Lower leg skin (tissue), 4 donors: ENCODE data around the gene INPP4B. TPM values are rescaled to one million over a fixed set of nuclear protein-coding genes. Genes with fewer than 3 reads are reported as not detected.

Experiments used
- DNase-seq, 2 donors: peaks; one replicate each; pipeline ENCODE4 v3.0.0-alpha.2; 2019; ENCODE audit warnings: low spot score in 2 of 2
- H3K4me3 ChIP-seq: fragments of 200-600 bp; sonication (generic); 2 replicates; pipeline ENCODE4 v1.5.1; 2017; ENCODE audit warnings: mild to moderate bottlenecking, low read depth; ENCODE audit not compliant: poor library complexity, severe bottlenecking
- CTCF ChIP-seq, 3 donors: fragments of 450-650 bp; IDR thresholded peaks; one replicate each; pipeline ENCODE4 v1.5.1; 2016; ENCODE audit warnings: antibody characterized with exemption in 3 of 3, mild to moderate bottlenecking in 3 of 3, moderate library complexity in 2 of 3
- POLR2A ChIP-seq, 2 donors: fragments of 450-650 bp; IDR thresholded peaks; one replicate each; pipeline ENCODE4 v1.6.1; 2016 to 2017; ENCODE audit warnings: antibody characterized with exemption in 2 of 2, mild to moderate bottlenecking in 1 of 2, moderate library complexity in 1 of 2
- WGBS, 2 donors: methylation state at CpG; one replicate each; pipeline ENCODE4 v1.1.5; 2018; 5-methylcytosine and 5-hydroxymethylcytosine counted together
- intact Hi-C: fragments of 100-400 bp; cut with DNase I; formaldehyde crosslinking; loops from one replicate; pipeline ENCODE4 v1.15.0; 2023; ENCODE audit warnings: low total_unique reads
- total RNA-seq, 4 donors: library from RNA; depleted of rRNA; stranded (reverse); fragments of >200 nt; gene quantifications; one replicate each; pipeline ENCODE4 v1.1.0, GENCODE V29; 2016

Gene INPP4B
- total RNA-seq, 4 donors from 2014 or later, result 7.6 to 18.5 (median 17.6) TPM

GRCh38 chr4:142725886-142726285 is 120.2 kb downstream of the INPP4B start:
- TF ChIP-seq CTCF (IDR thresholded peaks at IDR 0.05) (no peak), POLR2A (IDR thresholded peaks at IDR 0.05) (no peak)
- 84 to 87% methylated on average over 2 of the region's 2 CpGs for WGBS, 2 donors
- no peak overlapping the region for H3K4me3 ChIP-seq
- DNase-seq, result no peak
- intact Hi-C loops, result no loop called here

- intact Hi-C loops, result no loop called here
- no peak overlapping the region for H3K4me3 ChIP-seq
- DNase-seq, result no peak
- TF ChIP-seq CTCF (IDR thresholded peaks at IDR 0.05) (no peak), POLR2A (IDR thresholded peaks at IDR 0.05) (no peak)
- WGBS, 2 donors, result 56 to 89% methylated on average over 4 of the region's 4 CpGs
These were observed 124.9 kb downstream of the INPP4B start for GRCh38 chr4:142721187-142721586.

- no peak for DNase-seq
These were observed 126.1 kb downstream of the INPP4B start for GRCh38 chr4:142719854-142720541.

GRCh38 chr4:142718981-142719380 is 127.1 kb downstream of the INPP4B start:
- TF ChIP-seq POLR2A (IDR thresholded peaks at IDR 0.05), result no peak
- no peak for TF ChIP-seq CTCF (IDR thresholded peaks at IDR 0.05)
- no peak for DNase-seq
- H3K4me3 ChIP-seq, result no peak overlapping the region
- intact Hi-C loops, result loop anchor here (2.0 kb wide), 1 partner anchor 22 kb away; no protein-coding TSS in a partner anchor

More at GRCh38 chr4:142719854-142720541, 126.1 kb downstream of the INPP4B start:
- H3K4me3 ChIP-seq, result no peak overlapping the region
- 52 to 63% methylated on average over 5 of the region's 5 CpGs for WGBS, 2 donors
- intact Hi-C loops, result loop anchor here (2.0 kb wide), 1 partner anchor 23 kb away; no protein-coding TSS in a partner anchor
- TF ChIP-seq POLR2A (IDR thresholded peaks at IDR 0.05), result no peak
- no peak for TF ChIP-seq CTCF (IDR thresholded peaks at IDR 0.05)

GRCh38 chr4:142715727-142716126 is 130.4 kb downstream of the INPP4B start:
- no peak overlapping the region for H3K4me3 ChIP-seq
- TF ChIP-seq CTCF (IDR thresholded peaks at IDR 0.05), result no peak
- no peak for TF ChIP-seq POLR2A (IDR thresholded peaks at IDR 0.05)
- DNase-seq, result no peak
- intact Hi-C loops, result no loop called here
